HL-60 (cell line): Measurements from ENCODE around the gene AFAP1.

Experiments
- CTCF ChIP-seq: IDR thresholded peaks from one replicate; pipeline ENCODE4 v1.5.1; 2011; ENCODE audit warnings: low read length, control low read depth, inconsistent platforms; ENCODE audit not compliant: insufficient read depth
- GABPA ChIP-seq: IDR thresholded peaks from 2 replicates; pipeline ENCODE4 v1.6.1; 2012; ENCODE audit warnings: low read depth
- POLR2AphosphoS5 ChIP-seq: IDR thresholded peaks from 2 replicates; pipeline ENCODE4 v1.6.1; 2012; ENCODE audit warnings: low read depth
- REST ChIP-seq: IDR thresholded peaks from 2 replicates; pipeline ENCODE4 v1.6.1; 2012; ENCODE audit warnings: low read depth; ENCODE audit not compliant: insufficient replicate concordance

- TF ChIP-seq CTCF (no peak), POLR2AphosphoS5 (no peak), REST (no peak), GABPA (no peak)
Measured at GRCh38 chr4:7779432-7779768, 160.3 kb downstream of the AFAP1 start.
